ENCODE measurements around the gene TSPAN1.

TSPAN1 gene

GRCh38 chr1:46181343-46182260 is 6.7 kb downstream of the TSPAN1 start:
- TF ChIP-seq, protein P1, sequence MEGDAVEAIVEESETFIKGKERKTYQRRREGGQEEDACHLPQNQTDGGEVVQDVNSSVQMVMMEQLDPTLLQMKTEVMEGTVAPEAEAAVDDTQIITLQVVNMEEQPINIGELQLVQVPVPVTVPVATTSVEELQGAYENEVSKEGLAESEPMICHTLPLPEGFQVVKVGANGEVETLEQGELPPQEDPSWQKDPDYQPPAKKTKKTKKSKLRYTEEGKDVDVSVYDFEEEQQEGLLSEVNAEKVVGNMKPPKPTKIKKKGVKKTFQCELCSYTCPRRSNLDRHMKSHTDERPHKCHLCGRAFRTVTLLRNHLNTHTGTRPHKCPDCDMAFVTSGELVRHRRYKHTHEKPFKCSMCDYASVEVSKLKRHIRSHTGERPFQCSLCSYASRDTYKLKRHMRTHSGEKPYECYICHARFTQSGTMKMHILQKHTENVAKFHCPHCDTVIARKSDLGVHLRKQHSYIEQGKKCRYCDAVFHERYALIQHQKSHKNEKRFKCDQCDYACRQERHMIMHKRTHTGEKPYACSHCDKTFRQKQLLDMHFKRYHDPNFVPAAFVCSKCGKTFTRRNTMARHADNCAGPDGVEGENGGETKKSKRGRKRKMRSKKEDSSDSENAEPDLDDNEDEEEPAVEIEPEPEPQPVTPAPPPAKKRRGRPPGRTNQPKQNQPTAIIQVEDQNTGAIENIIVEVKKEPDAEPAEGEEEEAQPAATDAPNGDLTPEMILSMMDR (IDR thresholded peaks at IDR 0.05; ENCODE audit: insufficient read depth, missing control alignments), result no peak
- no peak for FAIRE-seq
- no peak for DNase-seq (ENCODE audit: insufficient read length, low spot score)

- FAIRE-seq (no peak), DNase-seq (ENCODE audit: insufficient read length, low spot score) (no peak)
- TF ChIP-seq, protein P1 (IDR thresholded peaks at IDR 0.05; ENCODE audit: insufficient read depth, missing control alignments), result no peak
Observed at GRCh38 chr1:46183079-46183847, 8.4 kb downstream of the TSPAN1 start.

DNA sequence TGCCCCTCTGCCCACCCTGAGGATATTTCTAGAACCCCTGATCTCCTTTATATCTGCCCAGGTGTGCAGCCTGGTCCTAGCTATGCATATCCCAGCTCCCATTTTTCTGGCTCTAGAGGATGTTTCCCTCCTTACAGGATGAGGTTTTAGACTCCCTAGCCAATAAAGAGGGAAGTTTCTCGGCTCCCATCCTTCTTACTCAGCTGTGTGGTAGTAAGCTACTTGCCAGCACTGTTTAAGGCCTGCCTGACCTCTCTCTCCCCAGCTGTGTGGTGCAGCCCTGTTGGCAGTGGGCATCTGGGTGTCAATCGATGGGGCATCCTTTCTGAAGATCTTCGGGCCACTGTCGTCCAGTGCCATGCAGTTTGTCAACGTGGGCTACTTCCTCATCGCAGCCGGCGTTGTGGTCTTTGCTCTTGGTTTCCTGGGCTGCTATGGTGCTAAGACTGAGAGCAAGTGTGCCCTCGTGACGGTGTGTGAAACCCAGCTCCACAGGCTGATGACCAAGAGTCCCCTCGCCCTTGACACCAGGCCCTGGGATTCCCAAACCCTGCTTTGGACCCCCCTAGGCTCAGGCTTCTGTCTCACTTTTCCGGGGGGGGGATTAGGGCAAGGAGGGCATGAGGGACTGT is 9.2 kb downstream of the TSPAN1 start:
- no peak for FAIRE-seq
- DNase-seq (ENCODE audit: insufficient read length, low spot score), result no peak
- TF ChIP-seq, protein P1 (IDR thresholded peaks at IDR 0.05; ENCODE audit: insufficient read depth, missing control alignments), result no peak

GRCh38 chr1:46184920-46185658 is 10.2 kb downstream of the TSPAN1 start:
- DNase-seq (ENCODE audit: insufficient read length, low spot score), result no peak
- FAIRE-seq, result no peak
- TF ChIP-seq, protein P1 (IDR thresholded peaks at IDR 0.05; ENCODE audit: insufficient read depth, missing control alignments), result no peak

GRCh38 chr1:46186076-46186475 is 11.2 kb downstream of the TSPAN1 start:
- TF ChIP-seq, protein P1 (IDR thresholded peaks at IDR 0.05; ENCODE audit: insufficient read depth, missing control alignments), result no peak
- FAIRE-seq, result no peak
- no peak for DNase-seq (ENCODE audit: insufficient read length, low spot score)

DNA sequence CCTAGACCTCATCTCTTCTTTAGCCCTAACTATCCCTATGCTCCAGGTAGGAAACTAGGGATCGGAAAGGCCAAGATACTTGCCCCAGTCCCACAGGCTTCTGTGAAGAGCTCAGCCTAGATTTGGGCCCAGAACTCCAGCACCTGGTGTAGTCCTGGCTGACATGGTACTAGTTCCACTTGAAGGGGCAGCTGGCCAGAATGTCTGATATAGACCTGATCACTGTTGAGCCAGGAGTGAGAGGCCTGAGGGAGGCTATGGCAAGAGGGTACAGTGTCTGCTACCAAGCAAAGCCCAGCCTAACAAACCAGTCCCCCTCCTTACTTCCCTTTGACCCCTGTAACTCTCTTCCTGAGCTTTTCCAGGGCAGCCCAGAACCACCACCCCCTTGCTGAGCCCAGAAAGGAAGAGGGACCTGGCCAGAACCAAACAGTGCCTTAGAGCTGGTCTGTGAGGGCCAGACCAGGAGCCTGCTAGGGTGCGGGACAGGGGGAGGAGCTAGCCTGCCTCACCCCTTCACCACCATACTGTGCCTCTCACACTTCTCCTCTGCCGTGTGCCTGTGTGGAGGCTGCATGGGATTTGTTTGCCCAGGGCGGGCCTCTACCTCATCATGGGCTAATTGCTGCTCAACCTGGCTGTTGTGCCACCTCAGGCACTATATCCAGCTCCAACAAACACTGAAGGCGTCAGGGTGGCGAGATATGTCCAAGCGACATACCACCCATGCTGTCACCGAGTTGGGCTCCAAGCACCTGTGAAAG is 12.4 kb downstream of the TSPAN1 start:
- TF ChIP-seq, protein P1 (IDR thresholded peaks at IDR 0.05; ENCODE audit: insufficient read depth, missing control alignments), result no peak
- DNase-seq (ENCODE audit: insufficient read length, low spot score), result no peak
- no peak for FAIRE-seq
